NOMO-1 treated with DMSO at 0.1 percent for 48 hours (cell line): ENCODE measurements around the gene TEKT1.
A peak's percentile ranks its signal among the peaks of the same experiment; 100 is the strongest.

Experiments
- DNase-seq: peaks from one replicate; lab custom pipeline; 2025; ENCODE audit not compliant: unreplicated experiment; lab: John Stamatoyannopoulos, UW

TEKT1 gene

GRCh38 chr17:6768447-6768846 lies 63.1 kb downstream of the TEKT1 start:
- no peak for DNase-seq

GRCh38 chr17:6761779-6762178 lies 69.8 kb downstream of the TEKT1 start:
- no peak for DNase-seq

GRCh38 chr17:6757747-6758146 lies 73.8 kb downstream of the TEKT1 start:
- DNase-seq: no peak

GRCh38 chr17:6756425-6757031 lies 75.0 kb downstream of the TEKT1 start:
- DNase-seq: no peak

- peak; percentile 72 for DNase-seq
Observed at GRCh38 chr17:6755731-6756184, 75.8 kb downstream of the TEKT1 start, which contains the start of gene XAF1. XAF1 (plus strand) TSS chr17:6756046; CDS start chr17:6756079, 33 bp downstream.

GRCh38 chr17:6755281-6755680 lies 76.2 kb downstream of the TEKT1 start:
- no peak for DNase-seq

GRCh38 chr17:6753546-6753945 lies 78.0 kb downstream of the TEKT1 start:
- DNase-seq: no peak

- DNase-seq: peak; percentile 44
Observed at GRCh38 chr17:6753006-6753445, 78.5 kb downstream of the TEKT1 start.

- DNase-seq: peak; percentile 44
Observed at GRCh38 chr17:6752068-6752909, 79.2 kb downstream of the TEKT1 start.

GRCh38 chr17:6749519-6749918 lies 82.0 kb downstream of the TEKT1 start:
- DNase-seq: no peak

GRCh38 chr17:6748617-6749016 lies 82.9 kb downstream of the TEKT1 start:
- DNase-seq: no peak
